Endothelial cell of umbilical vein (primary cell): Measurements from ENCODE around the gene LDLRAD4. TPM values are rescaled to one million over a fixed set of nuclear protein-coding genes. Genes with fewer than 3 reads are reported as not detected.

Source experiments
- BruUV-seq: library from RNA; stranded (reverse); fragments of 400-500 nt; replicated peaks from 2 replicates; lab custom pipeline; 2021; lab: Mats Ljungman, UMichigan
- CTCF ChIA-PET: fragments of 300-600, 350-600 bp; sonication (Branson Sonifier 250); formaldehyde crosslinking; loops from one replicate; lab custom pipeline; 2021; ENCODE audit warnings: antibody characterized with exemption, inconsistent platforms; lab: Charles Lee
- POLR2A ChIA-PET: fragments of 300-600, 350-600 bp; sonication (Branson Sonifier 250); formaldehyde crosslinking; loops from one replicate; lab custom pipeline; 2021; ENCODE audit warnings: antibody characterized with exemption, inconsistent platforms; lab: Charles Lee
- DNase-seq: peaks from one replicate; pipeline ENCODE4 v3.0.0-alpha.2; 2011; ENCODE audit warnings: low read depth, low spot score
- FAIRE-seq: peaks from 2 replicates; lab custom pipeline; 2011; peaks lifted over from hg19 to GRCh38; lab: Jason Lieb, UNC
- H2AFZ ChIP-seq: 2 replicates; pipeline ENCODE4 v1.6.0; 2012; ENCODE audit warnings: low read depth, low read length, control low read depth, inconsistent platforms
- H3K27ac ChIP-seq: 2 replicates; pipeline ENCODE4 v1.5.1; 2011; ENCODE audit warnings: low read depth, mild to moderate bottlenecking, control low read depth, low read length, moderate library complexity; ENCODE audit not compliant: insufficient read depth
- H3K27me3 ChIP-seq, 2 experiments: 2 replicates each; pipeline versions ENCODE4 v1.6.0 to v1.6.1; 2011; ENCODE audit warnings: low read length in 2 of 2, mixed read lengths in 1 of 2; ENCODE audit not compliant: control insufficient read depth in 2 of 2, insufficient read depth in 2 of 2
- H3K36me3 ChIP-seq, 2 experiments: 2 replicates in 1 of 2; 3 replicates in 1 of 2; pipeline ENCODE4 v1.5.1; 2011; ENCODE audit warnings: low read length in 2 of 2, mild to moderate bottlenecking in 1 of 2, moderate library complexity in 1 of 2; ENCODE audit not compliant: control insufficient read depth in 2 of 2, insufficient read depth in 2 of 2; ENCODE audit errors: extremely low read depth in 1 of 2
- H3K4me1 ChIP-seq: 3 replicates; pipeline ENCODE4 v1.5.1; 2011; ENCODE audit warnings: mild to moderate bottlenecking, low read length; ENCODE audit not compliant: control insufficient read depth, insufficient read depth; ENCODE audit errors: extremely low read depth
- H3K4me2 ChIP-seq: 2 replicates; pipeline ENCODE4 v1.6.1; 2011; ENCODE audit warnings: low read length, control low read depth, mixed read lengths; ENCODE audit not compliant: insufficient read depth
- H3K4me3 ChIP-seq, 3 experiments: fragments of 200-600 bp in 1 of 3; sonication (generic), shearing (Covaris generic) in 1 of 3; replicated peaks in 1 of 3; 2 replicates each; pipeline ENCODE4 v1.5.1; 2011 to 2016; ENCODE audit warnings: control low read depth in 3 of 3, low read length in 3 of 3, mild to moderate bottlenecking in 2 of 3, inconsistent platforms in 1 of 3, low read depth in 1 of 3, moderate library complexity in 1 of 3; ENCODE audit not compliant: insufficient read depth in 1 of 3
- H3K79me2 ChIP-seq: 2 replicates; pipeline ENCODE4 v1.6.0; 2012; ENCODE audit warnings: low read length, inconsistent platforms; ENCODE audit not compliant: control insufficient read depth, insufficient read depth
- H3K9ac ChIP-seq: replicated peaks from 2 replicates; pipeline ENCODE3; 2011; ENCODE audit warnings: low read length, control low read depth; ENCODE audit not compliant: insufficient read depth; ENCODE audit errors: extremely low read depth
- H3K9me1 ChIP-seq: replicated peaks from 3 replicates; pipeline ENCODE4 v1.6.0; 2011; ENCODE audit warnings: mild to moderate bottlenecking, low read length; ENCODE audit not compliant: control insufficient read depth, insufficient read depth; ENCODE audit errors: extremely low read depth
- H3K9me3 ChIP-seq: replicated peaks from 2 replicates; pipeline ENCODE4 v1.5.1; 2012; ENCODE audit warnings: low read length, inconsistent platforms; ENCODE audit not compliant: control insufficient read depth, insufficient read depth
- H4K20me1 ChIP-seq: replicated peaks from 2 replicates; pipeline ENCODE3; 2011; ENCODE audit warnings: mild to moderate bottlenecking, low read length; ENCODE audit not compliant: control insufficient read depth, insufficient read depth; ENCODE audit errors: extremely low read depth
- EZH2 ChIP-seq: IDR thresholded peaks from 2 replicates; pipeline ENCODE4 v1.6.1; 2012; ENCODE audit warnings: borderline replicate concordance, low read depth, mild to moderate bottlenecking, moderate library complexity, low read length, inconsistent platforms; ENCODE audit not compliant: severe bottlenecking
- JUN ChIP-seq: IDR thresholded peaks from 2 replicates; pipeline ENCODE4 v1.6.1; 2011; ENCODE audit warnings: borderline replicate concordance, low read depth; ENCODE audit not compliant: insufficient read length, insufficient read depth
- MAX ChIP-seq: IDR thresholded peaks from 2 replicates; pipeline ENCODE4 v1.6.1; 2011; ENCODE audit not compliant: insufficient read depth, insufficient read length
- dilution Hi-C: fragments of 300-500 bp; cut with MboI; formaldehyde crosslinking; loops from one replicate; pipeline ENCODE4 v1.15.0; 2019; ENCODE audit warnings: low sequenced_read_pairs; ENCODE audit not compliant: extremely low pct_ligation_motif_present
- intact Hi-C: fragments of 100-400 bp; cut with micrococcal nuclease; formaldehyde crosslinking; loops from one replicate; pipeline ENCODE4 v1.10.0; 2022
- polyA plus RNA-seq, 4 experiments: library from polyadenylated mRNA; depleted of rRNA in 3 of 4; stranded (reverse) in 3 of 4; unstranded in 1 of 4; fragments of >200 nt; gene quantifications; 2 replicates each; pipeline versions ENCODE4 v1.2.1 to v1.2.3, GENCODE V29; 2011 to 2012; ENCODE audit warnings: missing spikeins in 1 of 4
- total RNA-seq: library from RNA; stranded (reverse); gene quantifications from 2 replicates; pipeline ENCODE4 v1.2.3, GENCODE V29; 2021

LDLRAD4 gene
- total and polyA plus RNA-seq, 2 donors (not counting 3 experiments of a cell fraction or from before 2014, with no cell fraction given), result 5.2 to 6.5 TPM

- POLR2A ChIA-PET, result no interaction called here
- Histone ChIP-seq H3K4me1 (no peaks in the 10 kb centered on the region), H3K9me3 (no peaks in the 10 kb centered on the region), H3K27me3 (peaks cover 0 to 6% of the 10 kb centered on the region in 2 experiments), H2AFZ (no peak overlapping the region), H3K9me1 (no peaks in the 10 kb centered on the region), H3K4me3 (no peak overlapping the region), H3K9ac (no peak overlapping the region), H3K27ac (no peak overlapping the region), H3K36me3 (no peaks in the 10 kb centered on the region), H3K79me2 (no peaks in the 10 kb centered on the region), H3K4me2 (no peak overlapping the region), H4K20me1 (no peaks in the 10 kb centered on the region)
- no TSS peak for BruUV-seq
- TF ChIP-seq EZH2, result no peak
- no peak for TF ChIP-seq JUN
- intact Hi-C loops (no loop called here), dilution Hi-C loops (no loop called here)
- DNase-seq (no peak), FAIRE-seq (no peak)
- CTCF ChIA-PET, result interaction anchor here (2.8 kb wide), 1 partner anchor 19 kb away, joined by 10 read pairs; no protein-coding TSS in a partner anchor
Measured at GRCh38 chr18:13178976-13179375, 39.6 kb upstream of the LDLRAD4 start.

GRCh38 chr18:13179566-13180113, 38.9 kb upstream of the LDLRAD4 start:
- ChIA-PET POLR2A (interaction anchor here (0.7 kb wide), 1 partner anchor 37 kb away, joined by 4 read pairs; no protein-coding TSS in a partner anchor), CTCF (interaction anchor here (0.7 to 2.8 kb wide), 5 partner anchors 9 to 351 kb away, joined by 3 to 10 read pairs (median 3); no protein-coding TSS in a partner anchor)
- Histone ChIP-seq H3K79me2 (no peaks in the 10 kb centered on the region), H3K4me2 (no peak overlapping the region), H3K27ac (no peak overlapping the region), H3K9ac (no peak overlapping the region), H2AFZ (no peak overlapping the region), H3K4me3 (no peak overlapping the region), H3K4me1 (no peaks in the 10 kb centered on the region), H3K27me3 (peaks cover 0 to 6% of the 10 kb centered on the region in 2 experiments), H4K20me1 (no peaks in the 10 kb centered on the region), H3K9me1 (no peaks in the 10 kb centered on the region), H3K36me3 (no peaks in the 10 kb centered on the region), H3K9me3 (no peaks in the 10 kb centered on the region)
- intact Hi-C loops, result no loop called here
- no peak for TF ChIP-seq MAX
- TF ChIP-seq JUN, result no peak
- no peak for DNase-seq
- FAIRE-seq, result no peak
- dilution Hi-C loops, result no loop called here
- no TSS peak for BruUV-seq
